Tibial nerve (tissue), 4 donors: Measurements from ENCODE around the gene INPP5E. TPM values are rescaled to one million over a fixed set of nuclear protein-coding genes. Genes with fewer than 3 reads are reported as not detected.
A peak's percentile ranks its signal among the peaks of the same experiment; 100 is the strongest.

Experiments used
- DNase-seq, 2 donors: peaks; one replicate each; pipeline ENCODE4 v3.0.0-alpha.2; 2019; ENCODE audit warnings: low spot score in 2 of 2
- H3K27ac ChIP-seq, 4 donors: fragments of 200-600 bp; sonication (generic) in 3 of 4; one replicate each; pipeline ENCODE4 v1.5.1; 2017 to 2019; ENCODE audit warnings: mild to moderate bottlenecking in 1 of 4
- H3K27me3 ChIP-seq, 2 donors: fragments of 200-600 bp; sonication (generic) in 1 of 2; one replicate each; pipeline versions ENCODE4 v1.5.1 to v1.6.0; 2017 to 2019
- H3K36me3 ChIP-seq, 3 donors: fragments of 200-600 bp; sonication (generic); one replicate each; pipeline ENCODE4 v1.5.1; 2018 to 2019
- H3K4me1 ChIP-seq, 4 donors: fragments of 200-600 bp; sonication (generic) in 3 of 4; one replicate each; pipeline ENCODE4 v1.5.1; 2017 to 2019
- H3K4me3 ChIP-seq, 4 donors: fragments of 200-600 bp; sonication (generic) in 3 of 4; one replicate each; pipeline ENCODE4 v1.5.1; 2017 to 2019; ENCODE audit warnings: mild to moderate bottlenecking in 1 of 4, moderate library complexity in 1 of 4
- H3K9me3 ChIP-seq, 4 donors: fragments of 200-600 bp; sonication (generic) in 3 of 4; one replicate each; pipeline ENCODE4 v1.5.1; 2017 to 2019
- EP300 ChIP-seq, 2 donors: sonication (generic); formaldehyde crosslinking; IDR thresholded peaks; one replicate each; pipeline ENCODE4 v1.6.1; 2017; ENCODE audit warnings: antibody characterized with exemption in 2 of 2, mild to moderate bottlenecking in 1 of 2
- POLR2A ChIP-seq, 2 donors: fragments of 450-650 bp; IDR thresholded peaks; one replicate each; pipeline ENCODE4 v1.6.1; 2017; ENCODE audit warnings: antibody characterized with exemption in 2 of 2, mild to moderate bottlenecking in 2 of 2, moderate library complexity in 2 of 2
- WGBS, 2 donors: methylation state at CpG; one replicate each; pipeline ENCODE4 v1.1.5; 2018; 5-methylcytosine and 5-hydroxymethylcytosine counted together
- total RNA-seq, 4 donors: library from RNA; depleted of rRNA; stranded (reverse); fragments of >200 nt; gene quantifications; one replicate each; pipeline ENCODE4 v1.1.0, GENCODE V29; 2016
- TF ChIP-seq, protein P1 (sequence below), 5 experiments: fragments of 200-600 bp in 3 of 5; fragments of 450-650 bp in 2 of 5; sonication (generic) in 3 of 5; IDR thresholded peaks; one replicate each; pipeline ENCODE4 v1.5.1; 2016 to 2019; ENCODE audit warnings: antibody characterized with exemption in 5 of 5, mild to moderate bottlenecking in 3 of 5, moderate library complexity in 2 of 5

The INPP5E gene
- total RNA-seq, 4 donors from 2014 or later = 15.1 to 23.1 (median 18.6) TPM

DNA sequence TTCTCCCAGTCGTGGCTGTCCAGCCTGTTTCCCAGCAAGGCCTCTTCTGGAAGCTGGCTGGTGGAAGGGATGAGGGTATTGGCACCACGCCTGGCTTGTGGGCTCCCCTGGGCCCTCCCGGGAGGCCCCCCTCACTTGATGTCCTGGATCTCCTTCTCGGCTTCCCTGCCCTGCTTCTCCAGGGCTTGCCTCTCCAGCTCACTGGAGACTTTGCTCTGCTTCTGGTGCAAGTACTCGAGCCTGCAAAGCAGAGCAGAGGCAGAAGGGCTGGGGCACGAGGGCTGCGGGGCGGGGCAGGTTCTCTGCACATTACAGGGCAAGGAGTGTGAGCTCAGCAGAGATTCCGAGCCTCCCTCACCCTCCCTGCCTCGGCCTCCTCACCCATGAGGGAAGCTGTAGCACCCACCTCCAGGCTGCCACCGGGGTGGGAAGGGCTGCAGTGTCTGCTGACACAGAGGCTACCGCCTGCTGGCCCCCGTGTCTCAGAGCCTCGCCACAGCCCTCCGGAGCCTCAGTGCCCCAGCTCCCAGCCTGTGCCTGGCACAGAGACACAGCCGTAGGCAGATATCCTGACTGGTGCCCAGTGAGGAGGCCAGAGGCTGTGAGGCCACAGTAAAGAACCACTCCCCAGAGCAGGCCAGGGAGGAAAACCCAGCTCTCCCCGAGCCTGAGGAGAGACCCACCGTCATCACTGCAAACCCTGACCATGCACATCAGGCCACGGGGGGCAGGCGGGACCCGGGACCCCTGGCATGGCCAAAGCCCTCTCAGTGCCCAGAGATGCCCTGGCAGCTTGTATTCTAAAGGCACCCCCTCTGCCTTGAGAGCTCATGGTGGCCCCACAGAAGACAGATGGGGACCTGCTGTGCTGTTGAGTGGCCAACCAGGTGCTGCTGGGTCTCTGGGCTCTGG lies 46.9 kb downstream of the INPP5E start:
- WGBS, 2 donors = 77 to 88% methylated on average over 12 to 15 of the region's 21 CpGs
- Histone ChIP-seq H3K9me3 (no peaks in the 10 kb centered on the region), H3K36me3 (peaks cover 2 to 94% (median 13%) of the 10 kb centered on the region in 3 donors), H3K4me3 (no peak overlapping the region), H3K27me3 (no peaks in the 10 kb centered on the region), H3K4me1 (peaks cover 0 to 17% (median 0%) of the 10 kb centered on the region in 4 donors), H3K27ac (peak overlapping the region in 1 of 4 donors; percentile 56)
- TF ChIP-seq POLR2A (IDR thresholded peaks at IDR 0.05) (no peak), EP300 (IDR thresholded peaks at IDR 0.05) (no peak)
- TF ChIP-seq, protein P1, sequence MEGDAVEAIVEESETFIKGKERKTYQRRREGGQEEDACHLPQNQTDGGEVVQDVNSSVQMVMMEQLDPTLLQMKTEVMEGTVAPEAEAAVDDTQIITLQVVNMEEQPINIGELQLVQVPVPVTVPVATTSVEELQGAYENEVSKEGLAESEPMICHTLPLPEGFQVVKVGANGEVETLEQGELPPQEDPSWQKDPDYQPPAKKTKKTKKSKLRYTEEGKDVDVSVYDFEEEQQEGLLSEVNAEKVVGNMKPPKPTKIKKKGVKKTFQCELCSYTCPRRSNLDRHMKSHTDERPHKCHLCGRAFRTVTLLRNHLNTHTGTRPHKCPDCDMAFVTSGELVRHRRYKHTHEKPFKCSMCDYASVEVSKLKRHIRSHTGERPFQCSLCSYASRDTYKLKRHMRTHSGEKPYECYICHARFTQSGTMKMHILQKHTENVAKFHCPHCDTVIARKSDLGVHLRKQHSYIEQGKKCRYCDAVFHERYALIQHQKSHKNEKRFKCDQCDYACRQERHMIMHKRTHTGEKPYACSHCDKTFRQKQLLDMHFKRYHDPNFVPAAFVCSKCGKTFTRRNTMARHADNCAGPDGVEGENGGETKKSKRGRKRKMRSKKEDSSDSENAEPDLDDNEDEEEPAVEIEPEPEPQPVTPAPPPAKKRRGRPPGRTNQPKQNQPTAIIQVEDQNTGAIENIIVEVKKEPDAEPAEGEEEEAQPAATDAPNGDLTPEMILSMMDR (IDR thresholded peaks at IDR 0.05) = no peak
- DNase-seq = no peak

DNA sequence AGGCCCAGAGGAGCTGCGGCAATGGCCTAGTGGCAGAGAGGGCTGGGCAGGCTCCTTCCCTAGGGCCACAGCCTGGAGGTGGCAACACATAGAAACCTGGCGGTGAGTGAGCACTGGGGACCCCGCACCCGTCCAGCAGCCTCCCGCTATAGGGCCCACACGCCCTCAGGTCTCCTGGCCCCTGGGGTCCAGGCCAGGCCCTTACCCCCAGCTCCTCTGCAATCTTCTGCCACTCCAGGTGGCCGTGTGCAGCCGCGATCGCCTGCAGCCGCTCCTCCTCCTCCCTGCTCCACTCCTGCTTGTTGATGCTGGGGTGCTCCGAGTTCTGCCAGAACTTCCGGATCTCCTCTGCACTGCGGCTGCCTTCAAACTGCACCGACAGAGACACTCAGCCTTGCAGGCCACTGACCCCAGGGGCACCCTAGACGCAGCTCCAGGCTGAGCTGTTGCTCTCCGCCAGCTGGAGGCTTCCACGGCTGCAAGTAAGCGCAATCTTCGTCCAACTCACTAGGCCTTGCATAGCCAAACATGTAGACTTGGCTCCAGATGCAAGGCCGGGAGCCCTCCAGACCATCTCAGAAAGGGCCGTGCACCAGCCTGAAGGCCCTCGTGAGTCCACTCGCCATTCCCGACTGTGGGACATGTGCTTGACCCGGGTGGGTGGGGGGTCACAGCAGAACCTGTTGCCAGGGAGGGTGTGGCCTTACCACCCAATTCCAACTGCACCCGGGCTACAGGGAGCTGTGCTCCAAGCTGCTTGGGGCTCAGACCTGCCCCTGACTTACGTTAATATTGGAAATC lies 47.7 kb downstream of the INPP5E start:
- TF ChIP-seq, protein P1 (IDR thresholded peaks at IDR 0.05) = no peak
- TF ChIP-seq POLR2A (IDR thresholded peaks at IDR 0.05) (no peak), EP300 (IDR thresholded peaks at IDR 0.05) (no peak)
- peaks cover 2 to 95% (median 13%) of the 10 kb centered on the region in 3 donors for H3K36me3 ChIP-seq
- no peak overlapping the region for H3K4me3 ChIP-seq
- peaks cover 0 to 16% (median 0%) of the 10 kb centered on the region in 4 donors for H3K4me1 ChIP-seq
- WGBS, 2 donors = 90% methylated on average over 22 to 26 of the region's 28 CpGs
- H3K27me3 ChIP-seq = no peaks in the 10 kb centered on the region
- H3K9me3 ChIP-seq = no peaks in the 10 kb centered on the region
- H3K27ac ChIP-seq = peak overlapping the region in 1 of 4 donors; percentile 36
- no peak for DNase-seq

DNA sequence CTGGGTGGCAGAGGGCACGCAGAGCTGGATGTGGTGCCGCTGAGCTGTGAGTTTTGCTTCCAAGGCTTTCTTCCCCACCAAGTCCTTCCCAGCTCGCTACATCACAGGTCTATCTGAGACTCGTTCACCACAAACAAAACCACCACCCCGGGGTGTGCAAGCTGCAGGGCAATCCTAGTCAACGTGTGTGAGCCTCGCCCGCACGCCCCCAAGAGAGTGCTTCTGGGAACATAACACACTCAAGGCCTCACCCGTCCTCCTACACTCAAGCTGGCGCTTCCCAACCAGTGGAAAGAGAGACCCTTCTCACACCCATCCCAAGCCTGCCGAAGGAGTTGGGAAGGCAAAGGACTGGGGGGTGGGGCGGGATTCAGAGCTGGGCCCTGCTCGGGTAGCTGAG lies 50.2 kb downstream of the INPP5E start:
- TF ChIP-seq, protein P1 (IDR thresholded peaks at IDR 0.05) = no peak
- TF ChIP-seq EP300 (IDR thresholded peaks at IDR 0.05) = no peak
- no peak for TF ChIP-seq POLR2A (IDR thresholded peaks at IDR 0.05)
- WGBS, 2 donors = 84 to 86% methylated on average over 14 of the region's 14 CpGs
- H3K27me3 ChIP-seq = no peaks in the 10 kb centered on the region
- H3K36me3 ChIP-seq = peaks cover 2 to 95% (median 3%) of the 10 kb centered on the region in 3 donors
- H3K4me3 ChIP-seq = no peak overlapping the region
- H3K27ac ChIP-seq = no peak overlapping the region
- H3K9me3 ChIP-seq = no peaks in the 10 kb centered on the region
- DNase-seq = no peak
- peaks cover 0 to 16% (median 0%) of the 10 kb centered on the region in 4 donors for H3K4me1 ChIP-seq

DNA sequence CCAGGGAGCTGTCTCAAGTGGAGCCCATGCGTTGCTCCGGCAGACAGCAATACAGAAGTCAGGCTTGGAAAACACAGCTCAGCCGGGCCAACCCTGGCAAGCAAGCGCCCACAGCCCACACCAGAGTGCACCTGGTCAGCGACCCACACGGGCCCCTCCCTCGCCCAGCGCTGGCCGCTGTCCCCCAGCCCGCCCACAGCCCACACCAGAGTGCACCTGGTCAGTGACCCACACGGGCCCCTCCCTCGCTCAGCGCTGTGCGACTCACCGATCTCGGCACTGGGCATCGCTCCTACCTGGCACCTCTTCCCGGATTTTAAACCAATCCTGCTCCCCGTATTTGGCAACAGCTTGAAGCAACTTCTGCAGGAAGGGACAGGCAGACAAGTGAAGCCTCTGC lies 52.4 kb downstream of the INPP5E start:
- H3K27ac ChIP-seq = no peak overlapping the region
- 93 to 95% methylated on average over 18 to 19 of the region's 19 CpGs for WGBS, 2 donors
- peaks cover 2 to 95% (median 8%) of the 10 kb centered on the region in 3 donors for H3K36me3 ChIP-seq

More for the DNA sequence above, 52.4 kb downstream of the INPP5E start:
- H3K27me3 ChIP-seq = no peaks in the 10 kb centered on the region
- H3K4me3 ChIP-seq = no peak overlapping the region
- TF ChIP-seq EP300 (IDR thresholded peaks at IDR 0.05) = no peak
- TF ChIP-seq, protein P1 (IDR thresholded peaks at IDR 0.05) = no peak
- TF ChIP-seq POLR2A (IDR thresholded peaks at IDR 0.05) = no peak
- H3K4me1 ChIP-seq = peaks cover 0 to 2% (median 0%) of the 10 kb centered on the region in 4 donors
- no peak for DNase-seq
- H3K9me3 ChIP-seq = no peaks in the 10 kb centered on the region
